ENCODE measurements around the gene NODAL.

DNA sequence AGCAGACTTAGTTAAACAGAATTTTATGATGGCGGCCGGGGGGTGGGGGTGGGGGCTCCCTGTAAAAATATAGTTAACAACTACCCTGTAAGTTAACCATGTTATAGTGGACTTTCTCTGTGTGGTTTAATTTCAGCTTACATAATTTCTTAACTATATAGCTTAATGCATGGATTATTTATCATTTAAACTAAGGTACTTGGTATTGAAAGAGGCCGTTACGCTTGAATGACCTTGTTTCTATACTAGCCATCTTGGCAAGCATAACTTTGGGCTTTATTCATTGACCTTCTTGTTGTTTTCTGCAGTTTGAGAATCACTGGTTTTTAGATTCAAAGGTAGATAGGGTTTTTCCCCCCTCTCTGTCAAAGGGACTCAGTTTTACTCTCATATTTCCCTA lies 29.1 kb downstream of the NODAL start:
- TF ChIP-seq, protein P1, sequence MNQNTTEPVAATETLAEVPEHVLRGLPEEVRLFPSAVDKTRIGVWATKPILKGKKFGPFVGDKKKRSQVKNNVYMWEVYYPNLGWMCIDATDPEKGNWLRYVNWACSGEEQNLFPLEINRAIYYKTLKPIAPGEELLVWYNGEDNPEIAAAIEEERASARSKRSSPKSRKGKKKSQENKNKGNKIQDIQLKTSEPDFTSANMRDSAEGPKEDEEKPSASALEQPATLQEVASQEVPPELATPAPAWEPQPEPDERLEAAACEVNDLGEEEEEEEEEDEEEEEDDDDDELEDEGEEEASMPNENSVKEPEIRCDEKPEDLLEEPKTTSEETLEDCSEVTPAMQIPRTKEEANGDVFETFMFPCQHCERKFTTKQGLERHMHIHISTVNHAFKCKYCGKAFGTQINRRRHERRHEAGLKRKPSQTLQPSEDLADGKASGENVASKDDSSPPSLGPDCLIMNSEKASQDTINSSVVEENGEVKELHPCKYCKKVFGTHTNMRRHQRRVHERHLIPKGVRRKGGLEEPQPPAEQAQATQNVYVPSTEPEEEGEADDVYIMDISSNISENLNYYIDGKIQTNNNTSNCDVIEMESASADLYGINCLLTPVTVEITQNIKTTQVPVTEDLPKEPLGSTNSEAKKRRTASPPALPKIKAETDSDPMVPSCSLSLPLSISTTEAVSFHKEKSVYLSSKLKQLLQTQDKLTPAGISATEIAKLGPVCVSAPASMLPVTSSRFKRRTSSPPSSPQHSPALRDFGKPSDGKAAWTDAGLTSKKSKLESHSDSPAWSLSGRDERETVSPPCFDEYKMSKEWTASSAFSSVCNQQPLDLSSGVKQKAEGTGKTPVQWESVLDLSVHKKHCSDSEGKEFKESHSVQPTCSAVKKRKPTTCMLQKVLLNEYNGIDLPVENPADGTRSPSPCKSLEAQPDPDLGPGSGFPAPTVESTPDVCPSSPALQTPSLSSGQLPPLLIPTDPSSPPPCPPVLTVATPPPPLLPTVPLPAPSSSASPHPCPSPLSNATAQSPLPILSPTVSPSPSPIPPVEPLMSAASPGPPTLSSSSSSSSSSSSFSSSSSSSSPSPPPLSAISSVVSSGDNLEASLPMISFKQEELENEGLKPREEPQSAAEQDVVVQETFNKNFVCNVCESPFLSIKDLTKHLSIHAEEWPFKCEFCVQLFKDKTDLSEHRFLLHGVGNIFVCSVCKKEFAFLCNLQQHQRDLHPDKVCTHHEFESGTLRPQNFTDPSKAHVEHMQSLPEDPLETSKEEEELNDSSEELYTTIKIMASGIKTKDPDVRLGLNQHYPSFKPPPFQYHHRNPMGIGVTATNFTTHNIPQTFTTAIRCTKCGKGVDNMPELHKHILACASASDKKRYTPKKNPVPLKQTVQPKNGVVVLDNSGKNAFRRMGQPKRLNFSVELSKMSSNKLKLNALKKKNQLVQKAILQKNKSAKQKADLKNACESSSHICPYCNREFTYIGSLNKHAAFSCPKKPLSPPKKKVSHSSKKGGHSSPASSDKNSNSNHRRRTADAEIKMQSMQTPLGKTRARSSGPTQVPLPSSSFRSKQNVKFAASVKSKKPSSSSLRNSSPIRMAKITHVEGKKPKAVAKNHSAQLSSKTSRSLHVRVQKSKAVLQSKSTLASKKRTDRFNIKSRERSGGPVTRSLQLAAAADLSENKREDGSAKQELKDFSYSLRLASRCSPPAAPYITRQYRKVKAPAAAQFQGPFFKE (tag by site-specific recombination; IDR thresholded peaks at IDR 0.05; ENCODE audit: borderline replicate concordance) = no peak
- no peak for TF ChIP-seq ZNF654 (tag by site-specific recombination; IDR thresholded peaks at IDR 0.05; ENCODE audit: low read depth)
- TF ChIP-seq, protein P2, sequence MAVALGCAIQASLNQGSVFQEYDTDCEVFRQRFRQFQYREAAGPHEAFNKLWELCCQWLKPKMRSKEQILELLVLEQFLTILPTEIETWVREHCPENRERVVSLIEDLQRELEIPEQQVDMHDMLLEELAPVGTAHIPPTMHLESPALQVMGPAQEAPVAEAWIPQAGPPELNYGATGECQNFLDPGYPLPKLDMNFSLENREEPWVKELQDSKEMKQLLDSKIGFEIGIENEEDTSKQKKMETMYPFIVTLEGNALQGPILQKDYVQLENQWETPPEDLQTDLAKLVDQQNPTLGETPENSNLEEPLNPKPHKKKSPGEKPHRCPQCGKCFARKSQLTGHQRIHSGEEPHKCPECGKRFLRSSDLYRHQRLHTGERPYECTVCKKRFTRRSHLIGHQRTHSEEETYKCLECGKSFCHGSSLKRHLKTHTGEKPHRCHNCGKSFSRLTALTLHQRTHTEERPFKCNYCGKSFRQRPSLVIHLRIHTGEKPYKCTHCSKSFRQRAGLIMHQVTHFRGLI (tag by site-specific recombination; IDR thresholded peaks at IDR 0.05) = no peak
- no peak for TF ChIP-seq CTCF (tag by site-specific recombination; IDR thresholded peaks at IDR 0.05)
- TF ChIP-seq, protein P3, sequence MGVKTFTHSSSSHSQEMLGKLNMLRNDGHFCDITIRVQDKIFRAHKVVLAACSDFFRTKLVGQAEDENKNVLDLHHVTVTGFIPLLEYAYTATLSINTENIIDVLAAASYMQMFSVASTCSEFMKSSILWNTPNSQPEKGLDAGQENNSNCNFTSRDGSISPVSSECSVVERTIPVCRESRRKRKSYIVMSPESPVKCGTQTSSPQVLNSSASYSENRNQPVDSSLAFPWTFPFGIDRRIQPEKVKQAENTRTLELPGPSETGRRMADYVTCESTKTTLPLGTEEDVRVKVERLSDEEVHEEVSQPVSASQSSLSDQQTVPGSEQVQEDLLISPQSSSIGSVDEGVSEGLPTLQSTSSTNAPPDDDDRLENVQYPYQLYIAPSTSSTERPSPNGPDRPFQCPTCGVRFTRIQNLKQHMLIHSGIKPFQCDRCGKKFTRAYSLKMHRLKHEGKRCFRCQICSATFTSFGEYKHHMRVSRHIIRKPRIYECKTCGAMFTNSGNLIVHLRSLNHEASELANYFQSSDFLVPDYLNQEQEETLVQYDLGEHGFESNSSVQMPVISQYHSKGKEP (tag by site-specific recombination; IDR thresholded peaks at IDR 0.05) = no peak
- no peak for TF ChIP-seq ZNF747 (tag by site-specific recombination; IDR thresholded peaks at IDR 0.05)
- TF ChIP-seq PRDM10 (tag by site-specific recombination; IDR thresholded peaks at IDR 0.05) = no peak
- TF ChIP-seq ZNF404 (tag by site-specific recombination; IDR thresholded peaks at IDR 0.05) = no peak
- no peak for TF ChIP-seq ZNF157 (tag by site-specific recombination; IDR thresholded peaks at IDR 0.05)
- no peak for TF ChIP-seq ZFP41 (tag by site-specific recombination; IDR thresholded peaks at IDR 0.05; ENCODE audit: borderline replicate concordance)
- TF ChIP-seq ZNF639 (tag by site-specific recombination; IDR thresholded peaks at IDR 0.05) = no peak
- no peak for TF ChIP-seq ZNF24 (tag by site-specific recombination; IDR thresholded peaks at IDR 0.05)

All from HEK293 (cell line).